Sciatic nerve (tissue), 2 donors: Measurements from ENCODE around the gene PREPL. TPM values are rescaled to one million over a fixed set of nuclear protein-coding genes. Genes with fewer than 3 reads are reported as not detected.
"Not testable (repeated sequence)": the region's sequence is repeated elsewhere in the genome, so short reads cannot be mapped to it uniquely, and the experiment has no call there.

ENCODE experiments used
- ATAC-seq: fragments of 200-7000 bp; cut with Tn5 transposase; one replicate; pipeline ENCODE4 v1.9.1; 2020; ENCODE audit warnings: mild to moderate bottlenecking, moderate library complexity
- DNase-seq: peaks from one replicate; pipeline ENCODE4 v3.0.0-alpha.2; 2020; ENCODE audit warnings: low spot score
- intact Hi-C: fragments of 100-400 bp; cut with DNase I; formaldehyde crosslinking; loops from one replicate; pipeline ENCODE4 v1.14.2; 2022
- total RNA-seq: library from RNA; stranded (reverse); fragmentation: NEBNext Ultra II Directional; extraction: Animal tissue kit (Norgen Biotek cat#: 25700); gene quantifications from one replicate; pipeline ENCODE4 v1.2.1, GENCODE V29; 2021
- donor health status: DM: no; HTN: no; CAD: no.
- donor health status: DM: no; HTN: no; CAD: no.

PREPL gene
- total RNA-seq, 1 donor from 2014 or later = 66.9 TPM

DNA sequence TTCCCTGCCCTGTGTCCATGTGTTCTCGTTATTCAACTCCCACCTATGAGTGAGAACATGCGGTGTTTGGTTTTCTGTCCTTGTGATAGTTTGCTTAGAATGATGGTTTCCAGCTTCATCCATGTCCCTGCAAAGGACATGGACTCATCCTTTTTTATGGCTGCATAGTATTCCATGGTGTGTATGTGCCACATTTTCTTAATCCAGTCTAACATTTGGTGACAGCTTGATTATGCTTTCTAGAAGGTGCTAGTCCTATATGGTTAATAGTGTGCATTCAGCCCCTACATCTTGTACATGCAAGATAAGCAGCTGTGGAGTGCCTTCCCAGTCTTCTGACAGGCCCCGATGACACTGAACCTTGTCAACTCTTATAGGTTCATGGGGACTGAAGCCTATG lies 57.5 kb downstream of the PREPL start:
- not testable (repeated sequence) for DNase-seq

GRCh38 chr2:44301111-44301510 lies 60.2 kb downstream of the PREPL start:
- intact Hi-C loops = no loop called here
- DNase-seq = no peak

More for the DNA sequence above, 57.5 kb downstream of the PREPL start:
- ATAC-seq, intact Hi-C loops: not testable (repeated sequence)

DNA sequence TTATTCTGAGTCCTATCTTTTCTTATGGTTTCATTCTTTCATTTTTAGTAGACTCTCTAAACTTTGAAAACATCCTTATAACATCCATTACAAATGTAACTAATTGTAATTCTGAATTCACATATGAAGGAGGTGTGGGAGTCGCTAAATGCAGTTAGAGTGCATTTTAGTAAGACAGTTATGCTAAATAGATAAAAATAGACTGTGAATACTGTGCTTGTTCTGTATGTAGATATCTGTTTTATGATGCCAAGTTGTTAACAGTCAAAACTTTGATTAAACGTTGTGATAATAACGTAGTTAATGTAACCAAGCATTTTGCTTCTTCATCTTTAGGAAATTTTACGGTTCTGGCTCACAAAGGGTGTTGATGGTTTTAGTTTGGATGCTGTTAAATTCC lies 61.7 kb downstream of the PREPL start:
- intact Hi-C loops = no loop called here
- ATAC-seq = no peak
- DNase-seq = no peak

More at GRCh38 chr2:44301111-44301510, 60.2 kb downstream of the PREPL start:
- ATAC-seq = no peak

- DNase-seq (no peak), ATAC-seq (no peak)
- intact Hi-C loops = no loop called here
Observed at GRCh38 chr2:44297431-44297830, 63.9 kb downstream of the PREPL start.

- DNase-seq (no peak), ATAC-seq (no peak)
- intact Hi-C loops = no loop called here
Observed at GRCh38 chr2:44296653-44297052, 64.6 kb downstream of the PREPL start.

- intact Hi-C loops = no loop called here
- DNase-seq = no peak
- no peak for ATAC-seq
Observed at GRCh38 chr2:44295633-44296359, 65.5 kb downstream of the PREPL start.

GRCh38 chr2:44295113-44295512 lies 66.2 kb downstream of the PREPL start:
- DNase-seq (no peak), ATAC-seq (no peak)
- intact Hi-C loops = no loop called here

- DNase-seq (no peak), ATAC-seq (peak; percentile 80)
- intact Hi-C loops = no loop called here
Observed at GRCh38 chr2:44291281-44292248, 69.7 kb downstream of the PREPL start.

DNA sequence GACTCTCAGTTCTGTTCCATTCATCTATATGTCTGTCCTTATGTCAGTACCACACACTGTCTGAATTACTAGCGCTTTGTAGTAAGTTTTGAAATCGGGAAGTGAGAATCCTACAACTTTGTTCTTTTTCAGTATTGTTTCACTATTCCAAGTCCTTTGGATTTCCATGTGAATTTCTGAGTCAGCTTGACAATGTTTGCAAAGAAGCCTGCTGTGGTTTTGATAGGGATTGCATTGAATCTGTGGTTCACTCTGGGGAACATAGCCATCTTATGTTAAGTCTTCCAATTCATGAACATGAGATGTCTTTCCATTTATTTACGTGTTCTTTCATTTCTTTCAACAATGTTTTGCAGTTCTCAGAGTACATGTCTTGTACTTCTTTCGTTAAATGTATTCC lies 71.0 kb downstream of the PREPL start:
- intact Hi-C loops = no loop called here
- DNase-seq = no peak
- no peak for ATAC-seq

GRCh38 chr2:44286884-44287638 lies 74.2 kb downstream of the PREPL start:
- no peak for DNase-seq
- intact Hi-C loops = no loop called here
- ATAC-seq = no peak

- ATAC-seq = no peak
- intact Hi-C loops = no loop called here
- no peak for DNase-seq
Observed at GRCh38 chr2:44286119-44286883, 75.0 kb downstream of the PREPL start.

DNA sequence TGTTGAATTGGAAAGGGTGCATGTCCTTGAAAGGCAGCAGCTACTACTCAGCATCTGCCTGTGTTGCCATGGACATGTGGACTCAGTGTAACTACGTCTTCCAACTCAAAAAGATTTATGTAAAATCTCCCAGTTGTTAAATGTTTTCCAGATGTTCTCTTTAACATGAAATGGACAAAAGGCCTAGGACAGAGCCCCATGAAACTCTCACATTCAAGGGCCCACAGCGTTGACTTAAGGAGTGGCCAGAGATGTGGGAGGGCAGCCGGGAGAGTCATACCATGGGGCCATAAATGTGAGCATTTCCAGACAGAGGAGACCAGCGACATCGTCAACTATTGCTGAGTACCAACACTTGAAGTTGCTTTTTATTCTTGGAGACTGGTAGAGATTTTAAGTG lies 76.1 kb downstream of the PREPL start:
- ATAC-seq (no peak), DNase-seq (no peak)
- intact Hi-C loops = no loop called here

DNA sequence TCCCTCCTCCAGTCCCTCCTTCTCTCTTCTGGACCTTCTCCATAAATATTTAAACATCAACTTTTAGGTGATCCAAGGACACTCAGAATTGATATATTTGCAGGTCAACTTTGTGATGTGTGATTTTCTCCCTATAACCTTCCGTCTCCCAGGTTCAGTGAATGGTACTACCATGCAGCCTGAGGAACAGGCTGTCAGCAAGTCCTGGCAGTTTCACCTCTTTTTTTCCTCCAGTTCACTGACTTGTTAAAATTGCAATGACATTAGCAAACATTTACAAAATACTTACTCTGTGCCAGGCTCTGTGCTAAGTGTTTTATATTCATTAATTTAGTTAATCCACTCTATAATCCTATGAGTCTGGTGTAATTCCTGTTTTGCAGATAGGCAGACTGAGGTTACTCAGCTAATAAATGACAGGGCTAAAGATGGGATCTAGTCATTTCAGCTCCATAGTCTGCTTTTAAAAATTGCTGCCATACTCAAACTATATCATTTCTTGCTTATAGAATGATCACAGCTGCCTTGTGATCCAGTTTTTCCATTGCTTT lies 78.1 kb downstream of the PREPL start:
- DNase-seq (no peak), ATAC-seq (no peak)
- intact Hi-C loops = no loop called here

DNA sequence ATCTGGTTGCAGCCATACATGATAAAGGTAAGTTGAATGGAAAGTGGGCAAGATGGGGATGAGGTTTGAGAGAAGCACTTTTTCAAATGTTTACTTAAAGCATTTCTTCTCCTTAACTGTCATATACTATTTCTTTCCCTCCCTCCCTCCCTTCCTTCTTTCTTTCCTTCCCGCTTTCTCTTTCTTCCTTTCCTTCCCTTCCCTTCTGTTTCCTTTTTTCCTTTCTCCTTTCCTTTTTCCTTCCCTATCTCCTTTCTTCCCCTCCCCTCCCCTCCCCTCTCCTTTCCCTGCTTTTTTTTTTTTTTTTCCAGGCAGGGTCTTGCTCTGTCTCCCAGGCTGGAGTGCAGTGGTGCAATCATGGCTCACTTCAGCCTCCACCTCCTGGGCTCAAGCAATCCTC lies 80.4 kb downstream of the PREPL start:
- ATAC-seq (no peak), DNase-seq (no peak)
- intact Hi-C loops = no loop called here

- no peak for ATAC-seq
- DNase-seq = no peak
- intact Hi-C loops = no loop called here
Observed at GRCh38 chr2:44277541-44277940, 83.8 kb downstream of the PREPL start.

DNA sequence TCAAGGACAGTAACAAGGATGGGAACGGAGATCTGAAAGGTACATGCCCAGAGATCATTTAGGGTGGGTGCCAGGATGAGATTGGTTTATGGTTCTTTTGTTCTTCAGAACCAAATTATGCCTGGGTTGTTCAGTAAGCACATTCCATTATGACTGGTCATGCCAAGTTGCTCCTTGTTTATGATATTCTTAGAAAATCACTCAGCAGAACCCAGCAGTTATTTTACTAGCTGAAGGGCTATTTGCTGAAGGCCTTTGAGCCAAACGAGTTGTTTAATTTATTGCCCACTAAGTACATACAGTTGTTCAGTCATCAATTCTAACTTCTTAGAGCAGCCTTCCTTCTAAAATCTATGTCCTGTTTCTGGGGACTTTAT lies 85.4 kb downstream of the PREPL start:
- intact Hi-C loops = no loop called here
- no peak for ATAC-seq
- no peak for DNase-seq

GRCh38 chr2:44273596-44273995 lies 87.7 kb downstream of the PREPL start:
- intact Hi-C loops = no loop called here
- ATAC-seq = no peak
- no peak for DNase-seq

GRCh38 chr2:44273076-44273475 lies 88.2 kb downstream of the PREPL start:
- no peak for DNase-seq
- intact Hi-C loops = no loop called here
- ATAC-seq = no peak

- intact Hi-C loops = no loop called here
- ATAC-seq = no peak
- no peak for DNase-seq
Observed at GRCh38 chr2:44271296-44271695, 90.0 kb downstream of the PREPL start.
